ENCODE measurements around the gene CCDC167.

The CCDC167 gene

GRCh38 chr6:37528541-37528940 lies 28.8 kb upstream of the CCDC167 start:
- DNase-seq: no peak

GRCh38 chr6:37525460-37526357 lies 26.0 kb upstream of the CCDC167 start:
- no peak for DNase-seq

- no peak for DNase-seq
These were observed 25.3 kb upstream of the CCDC167 start for GRCh38 chr6:37524970-37525318.

- no peak for DNase-seq
These were observed 24.6 kb upstream of the CCDC167 start for GRCh38 chr6:37524025-37524969.

GRCh38 chr6:37523412-37523811 lies 23.7 kb upstream of the CCDC167 start:
- no peak for DNase-seq

- no peak for DNase-seq
These were observed 23.1 kb upstream of the CCDC167 start for GRCh38 chr6:37522836-37523235.

GRCh38 chr6:37521674-37522073 lies 22.0 kb upstream of the CCDC167 start:
- DNase-seq: no peak

- DNase-seq: no peak
These were observed 21.2 kb upstream of the CCDC167 start for GRCh38 chr6:37520926-37521325.

- DNase-seq: no peak
These were observed 19.8 kb upstream of the CCDC167 start for GRCh38 chr6:37519461-37519860.

GRCh38 chr6:37518116-37518515 lies 18.4 kb upstream of the CCDC167 start:
- DNase-seq: no peak

- peak; percentile 68 for DNase-seq
These were observed 17.7 kb upstream of the CCDC167 start for GRCh38 chr6:37517411-37517812.

- DNase-seq: no peak
These were observed 17.3 kb upstream of the CCDC167 start for GRCh38 chr6:37516920-37517405.

GRCh38 chr6:37516076-37516919 lies 16.6 kb upstream of the CCDC167 start:
- peak; percentile 82 for DNase-seq

- DNase-seq: no peak
These were observed 16.0 kb upstream of the CCDC167 start for GRCh38 chr6:37515712-37516075.

- no peak for DNase-seq
These were observed 15.1 kb upstream of the CCDC167 start for GRCh38 chr6:37514837-37515236.

GRCh38 chr6:37514321-37514771 lies 14.7 kb upstream of the CCDC167 start:
- DNase-seq: peak; percentile 53

GRCh38 chr6:37513576-37513975 lies 13.9 kb upstream of the CCDC167 start:
- no peak for DNase-seq

GRCh38 chr6:37513155-37513554 lies 13.5 kb upstream of the CCDC167 start:
- DNase-seq: no peak

- no peak for DNase-seq
These were observed 12.8 kb upstream of the CCDC167 start for GRCh38 chr6:37512400-37513011.

GRCh38 chr6:37511910-37512399 lies 12.3 kb upstream of the CCDC167 start:
- no peak for DNase-seq

- no peak for DNase-seq
These were observed 11.5 kb upstream of the CCDC167 start for GRCh38 chr6:37511201-37511600.
